Natural killer cell treated with Interleukin-12 subunit alpha and Interleukin-12 subunit beta and Interleukin-15 and Interleukin-18, amount 100 ng/mL, for 72 hours (primary cell): ENCODE data around the gene UGT1A6. TPM values are rescaled to one million over a fixed set of nuclear protein-coding genes. Genes with fewer than 3 reads are reported as not detected.

Source experiments
- ATAC-seq, 2 donors: fragments of 150-1000 bp; cut with Tn5 transposase in 1 of 2; sonication (Bioruptor Pico), chemical (Tn5 transposase) in 1 of 2; 2 replicates each; pipeline ENCODE4 v1.10.0; 2021
- DNase-seq: peaks from one replicate; pipeline ENCODE4 v3.0.0; 2022; ENCODE audit warnings: low spot score
- H3K27ac Mint-ChIP-seq, 2 donors: 1 replicate in 1 of 2; 2 replicates in 1 of 2; pipeline ENCODE4 v1.8.0; 2022; ENCODE audit warnings: mixed read lengths in 2 of 2, mild to moderate bottlenecking in 1 of 2, moderate library complexity in 1 of 2
- H3K27me3 Mint-ChIP-seq, 2 donors: 1 replicate in 1 of 2; 2 replicates in 1 of 2; pipeline ENCODE4 v1.8.0; 2022; ENCODE audit warnings: mixed read lengths in 2 of 2
- H3K36me3 Mint-ChIP-seq: one replicate; pipeline ENCODE4 v1.8.0; 2022; ENCODE audit warnings: mixed read lengths
- H3K4me1 Mint-ChIP-seq, 2 donors: 1 replicate in 1 of 2; 2 replicates in 1 of 2; pipeline ENCODE4 v1.8.0; 2022; ENCODE audit warnings: low read depth in 2 of 2, mixed read lengths in 2 of 2, mild to moderate bottlenecking in 1 of 2
- H3K4me3 Mint-ChIP-seq: one replicate; pipeline ENCODE4 v1.8.0; 2022; ENCODE audit warnings: mixed read lengths
- H3K9me3 Mint-ChIP-seq: 2 replicates; pipeline ENCODE4 v1.8.0; 2022; ENCODE audit warnings: mixed read lengths
- total RNA-seq, 2 donors: library from RNA; stranded (reverse); gene quantifications; one replicate each; pipeline ENCODE4 v1.2.3, GENCODE V29; 2022

UGT1A6 gene
- total RNA-seq, 2 donors from 2014 or later: not detected

GRCh38 chr2:233754872-233755611 is 62.4 kb downstream of the UGT1A6 start:
- Mint-ChIP-seq H3K27ac (no peak overlapping the region), H3K9me3 (no peaks in the 10 kb centered on the region), H3K4me1 (no peaks in the 10 kb centered on the region), H3K27me3 (peaks cover 8 to 18% of the 10 kb centered on the region in 2 donors), H3K4me3 (no peak overlapping the region), H3K36me3 (peaks cover 3% of the 10 kb centered on the region)
- ATAC-seq (no peak), DNase-seq (no peak)

GRCh38 chr2:233756429-233757081 is 63.9 kb downstream of the UGT1A6 start:
- Mint-ChIP-seq H3K4me1 (no peaks in the 10 kb centered on the region), H3K36me3 (no peaks in the 10 kb centered on the region), H3K27me3 (peaks cover 6 to 14% of the 10 kb centered on the region in 2 donors), H3K4me3 (no peak overlapping the region), H3K9me3 (no peaks in the 10 kb centered on the region), H3K27ac (no peak overlapping the region)
- DNase-seq: no peak
- no peak for ATAC-seq

GRCh38 chr2:233758141-233758540 is 65.5 kb downstream of the UGT1A6 start:
- Mint-ChIP-seq H3K27ac (no peak overlapping the region), H3K9me3 (no peaks in the 10 kb centered on the region), H3K4me3 (no peak overlapping the region), H3K4me1 (no peaks in the 10 kb centered on the region), H3K27me3 (peaks cover 6 to 9% of the 10 kb centered on the region in 2 donors), H3K36me3 (no peaks in the 10 kb centered on the region)
- ATAC-seq (no peak), DNase-seq (no peak)

GRCh38 chr2:233758849-233759248 is 66.2 kb downstream of the UGT1A6 start:
- no peak for ATAC-seq
- Mint-ChIP-seq H3K9me3 (no peaks in the 10 kb centered on the region), H3K4me3 (no peak overlapping the region), H3K36me3 (no peaks in the 10 kb centered on the region), H3K27ac (no peak overlapping the region), H3K4me1 (no peaks in the 10 kb centered on the region), H3K27me3 (peaks cover 13 to 14% of the 10 kb centered on the region in 2 donors)
- DNase-seq: no peak

- H3K27me3 Mint-ChIP-seq: peaks cover 18 to 20% of the 10 kb centered on the region in 2 donors
- H3K9me3 Mint-ChIP-seq: no peaks in the 10 kb centered on the region
- no peak within 1 kb of the TSS for H3K4me3 Mint-ChIP-seq
- DNase-seq (no peak), ATAC-seq (no peak)
- no peak within 1 kb of the TSS for H3K27ac Mint-ChIP-seq
- H3K4me1 Mint-ChIP-seq: no peaks in the 10 kb centered on the region
- H3K36me3 Mint-ChIP-seq: no peaks in the 10 kb centered on the region
Observed at GRCh38 chr2:233760043-233760442, 67.4 kb downstream of the UGT1A6 start, which contains the start of gene UGT1A1. TSS of gene UGT1A1 (plus strand) at chr2:233760270. CDS start at chr2:233760288, 18 bp downstream.

- DNase-seq: no peak
- H3K4me3 Mint-ChIP-seq: no peak overlapping the region
- H3K27ac Mint-ChIP-seq: no peak overlapping the region
- no peaks in the 10 kb centered on the region for H3K9me3 Mint-ChIP-seq
- H3K27me3 Mint-ChIP-seq: peaks cover 20 to 21% of the 10 kb centered on the region in 2 donors
- no peaks in the 10 kb centered on the region for H3K4me1 Mint-ChIP-seq
- no peak for ATAC-seq
- H3K36me3 Mint-ChIP-seq: no peaks in the 10 kb centered on the region
Observed at GRCh38 chr2:233761040-233761769, 68.5 kb downstream of the UGT1A6 start.

- Mint-ChIP-seq H3K27ac (no peak overlapping the region), H3K4me1 (no peaks in the 10 kb centered on the region), H3K4me3 (no peak overlapping the region), H3K27me3 (peaks cover 21 to 38% of the 10 kb centered on the region in 2 donors), H3K36me3 (no peaks in the 10 kb centered on the region), H3K9me3 (no peaks in the 10 kb centered on the region)
- ATAC-seq (no peak), DNase-seq (no peak)
Observed at GRCh38 chr2:233764264-233764663, 71.6 kb downstream of the UGT1A6 start.

- no peak overlapping the region for H3K4me3 Mint-ChIP-seq
- no peaks in the 10 kb centered on the region for H3K4me1 Mint-ChIP-seq
- no peaks in the 10 kb centered on the region for H3K9me3 Mint-ChIP-seq
- no peak overlapping the region for H3K27ac Mint-ChIP-seq
- DNase-seq (no peak), ATAC-seq (no peak)
- H3K36me3 Mint-ChIP-seq: no peaks in the 10 kb centered on the region
- H3K27me3 Mint-ChIP-seq: peaks cover 23 to 42% of the 10 kb centered on the region in 2 donors
Observed at GRCh38 chr2:233764761-233765160, 72.1 kb downstream of the UGT1A6 start.

GRCh38 chr2:233766416-233766815 is 73.7 kb downstream of the UGT1A6 start:
- no peaks in the 10 kb centered on the region for H3K4me1 Mint-ChIP-seq
- H3K36me3 Mint-ChIP-seq: no peaks in the 10 kb centered on the region
- DNase-seq: no peak
- H3K27ac Mint-ChIP-seq: no peak overlapping the region
- ATAC-seq: no peak
- H3K27me3 Mint-ChIP-seq: peaks cover 23 to 48% of the 10 kb centered on the region in 2 donors
- H3K9me3 Mint-ChIP-seq: no peaks in the 10 kb centered on the region
- no peak overlapping the region for H3K4me3 Mint-ChIP-seq

GRCh38 chr2:233768076-233768475 is 75.4 kb downstream of the UGT1A6 start:
- Mint-ChIP-seq H3K4me1 (no peaks in the 10 kb centered on the region), H3K4me3 (no peak overlapping the region), H3K36me3 (no peaks in the 10 kb centered on the region), H3K27me3 (peaks cover 23 to 52% of the 10 kb centered on the region in 2 donors), H3K9me3 (no peaks in the 10 kb centered on the region), H3K27ac (no peak overlapping the region)
- DNase-seq (no peak), ATAC-seq (no peak)

GRCh38 chr2:233769260-233769659 is 76.6 kb downstream of the UGT1A6 start:
- Mint-ChIP-seq H3K27me3 (peaks cover 16 to 41% of the 10 kb centered on the region in 2 donors), H3K4me3 (no peak overlapping the region), H3K36me3 (no peaks in the 10 kb centered on the region), H3K4me1 (no peaks in the 10 kb centered on the region), H3K9me3 (no peaks in the 10 kb centered on the region), H3K27ac (no peak overlapping the region)
- DNase-seq (no peak), ATAC-seq (peak in 1 of 2 donors; percentile 11)

GRCh38 chr2:233772153-233772552 is 79.5 kb downstream of the UGT1A6 start:
- H3K9me3 Mint-ChIP-seq: no peaks in the 10 kb centered on the region
- H3K36me3 Mint-ChIP-seq: peaks cover 4% of the 10 kb centered on the region
- DNase-seq (no peak), ATAC-seq (no peak)
- H3K4me1 Mint-ChIP-seq: no peaks in the 10 kb centered on the region
- H3K27ac Mint-ChIP-seq: no peak overlapping the region
- H3K4me3 Mint-ChIP-seq: no peak overlapping the region
- H3K27me3 Mint-ChIP-seq: peaks cover 18 to 45% of the 10 kb centered on the region in 2 donors

- DNase-seq (no peak), ATAC-seq (no peak)
- no peaks in the 10 kb centered on the region for H3K4me1 Mint-ChIP-seq
- H3K36me3 Mint-ChIP-seq: peaks cover 4% of the 10 kb centered on the region
- H3K9me3 Mint-ChIP-seq: no peaks in the 10 kb centered on the region
- H3K27ac Mint-ChIP-seq: no peak overlapping the region
- peaks cover 20 to 41% of the 10 kb centered on the region in 2 donors for H3K27me3 Mint-ChIP-seq
- no peak overlapping the region for H3K4me3 Mint-ChIP-seq
Observed at GRCh38 chr2:233772583-233772982, 79.9 kb downstream of the UGT1A6 start.

- H3K9me3 Mint-ChIP-seq: no peaks in the 10 kb centered on the region
- H3K27ac Mint-ChIP-seq: no peak overlapping the region
- DNase-seq: no peak
- peaks cover 22 to 35% of the 10 kb centered on the region in 2 donors for H3K27me3 Mint-ChIP-seq
- H3K4me1 Mint-ChIP-seq: no peaks in the 10 kb centered on the region
- H3K4me3 Mint-ChIP-seq: no peak overlapping the region
- no peak for ATAC-seq
- peaks cover 4% of the 10 kb centered on the region for H3K36me3 Mint-ChIP-seq
Observed at GRCh38 chr2:233773854-233774253, 81.2 kb downstream of the UGT1A6 start.
